ENCODE measurements around the gene FEN1.

DNA sequence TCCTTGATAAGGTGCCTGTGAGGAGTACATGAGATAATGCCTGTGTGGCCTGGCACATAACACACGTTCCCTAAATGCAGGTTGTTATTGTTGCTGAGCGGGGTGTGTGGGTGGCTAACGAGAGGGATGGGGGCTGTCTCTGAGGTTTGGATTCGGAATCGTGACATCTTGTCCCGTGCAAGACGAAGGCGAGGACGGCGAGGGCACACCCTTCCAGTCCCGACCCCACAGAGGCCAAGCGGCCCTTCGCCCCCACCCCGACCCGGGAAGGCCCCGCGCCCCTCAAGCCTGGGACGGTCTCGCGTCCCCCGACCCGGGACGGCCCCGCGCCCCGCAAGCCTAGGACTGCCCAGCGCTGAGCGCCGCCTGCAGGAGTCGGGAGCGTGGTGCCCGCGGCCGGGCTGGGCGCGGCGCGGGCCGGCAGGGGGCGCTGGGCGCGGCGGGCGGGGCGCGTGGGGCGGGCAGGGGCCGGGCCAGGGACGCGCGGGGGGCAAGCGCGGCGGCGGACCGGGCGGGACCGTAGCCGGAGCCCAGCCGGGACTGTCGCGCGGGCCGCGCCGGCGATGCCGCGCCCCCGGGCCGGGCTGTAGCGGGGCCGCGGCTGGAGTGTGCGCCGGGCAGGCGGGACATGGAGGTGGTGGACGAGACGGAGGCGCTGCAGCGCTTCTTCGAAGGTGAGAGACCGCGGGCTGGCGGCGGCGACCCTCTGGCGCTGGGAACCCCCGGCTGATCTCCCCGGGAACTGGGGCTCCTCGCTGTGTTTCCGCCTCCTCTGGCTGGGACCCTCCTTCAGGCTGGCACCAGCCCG is 40.4 kb upstream of the FEN1 start, which contains the start of gene MYRF:
- no peak for TF ChIP-seq SUZ12 (IDR thresholded peaks at IDR 0.05)
- TF ChIP-seq ELF4 (IDR thresholded peaks at IDR 0.05): no peak
- TF ChIP-seq FOXK2 (IDR thresholded peaks at IDR 0.05): no peak
- TF ChIP-seq ARNT (IDR thresholded peaks at IDR 0.05): no peak
- no peak for TF ChIP-seq BHLHE40 (IDR thresholded peaks at IDR 0.05; ENCODE audit: borderline replicate concordance)
- no peak for TF ChIP-seq PKNOX1 (IDR thresholded peaks at IDR 0.05)
- TF ChIP-seq FOXA1 (IDR thresholded peaks at IDR 0.05): no peak
- no peak for TF ChIP-seq NFRKB (IDR thresholded peaks at IDR 0.05)
- no peak for TF ChIP-seq TARDBP (IDR thresholded peaks at IDR 0.05)
- no peak for TF ChIP-seq SP1 (IDR thresholded peaks at IDR 0.05)
